Measurements from ENCODE around the gene UBE2F. TPM values are rescaled to one million over a fixed set of nuclear protein-coding genes. Genes with fewer than 3 reads are reported as not detected.
"Not testable (repeated sequence)": the region's sequence is repeated elsewhere in the genome, so short reads cannot be mapped to it uniquely, and the experiment has no call there.

Gene UBE2F
- total RNA-seq, 4 donors from 2014 or later: 67.3 to 97.3 (median 81.2) TPM

DNA sequence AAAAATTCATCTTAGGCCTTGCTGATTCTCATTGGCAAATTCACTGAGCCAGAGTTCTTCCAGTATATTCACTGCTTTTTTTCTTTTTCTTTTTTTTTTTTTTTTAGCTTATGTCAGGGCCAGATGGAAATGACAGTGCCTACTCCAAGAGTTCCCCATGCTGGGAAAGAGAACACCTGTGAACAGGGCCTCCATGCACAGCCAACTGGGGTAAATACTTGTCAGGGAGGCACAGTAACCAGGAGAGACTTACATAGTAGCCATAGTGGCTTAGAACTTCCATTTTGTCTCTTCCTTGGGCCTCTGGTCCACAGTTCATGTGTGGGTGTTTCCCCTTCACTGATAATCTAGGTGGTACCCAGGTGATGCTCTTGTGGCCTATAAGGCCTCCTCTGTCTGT lies 78.8 kb downstream of the UBE2F start:
- Histone ChIP-seq H3K27me3 (no peaks in the 10 kb centered on the region), H3K9me3 (no peaks in the 10 kb centered on the region), H3K27ac (no peak overlapping the region), H3K36me3 (peaks cover 0 to 45% of the 10 kb centered on the region in 2 donors), H3K4me1 (no peaks in the 10 kb centered on the region), H3K4me3 (no peak overlapping the region)
- in situ Hi-C loops (cut with MboI; ENCODE audit: low sequenced_read_pairs in 4 of 4): no loop called here
- no peak for ATAC-seq
- intact Hi-C loops (cut with DNase I; ENCODE audit: low total_unique reads): no loop called here
- no peak for DNase-seq
- TF ChIP-seq, protein P1, sequence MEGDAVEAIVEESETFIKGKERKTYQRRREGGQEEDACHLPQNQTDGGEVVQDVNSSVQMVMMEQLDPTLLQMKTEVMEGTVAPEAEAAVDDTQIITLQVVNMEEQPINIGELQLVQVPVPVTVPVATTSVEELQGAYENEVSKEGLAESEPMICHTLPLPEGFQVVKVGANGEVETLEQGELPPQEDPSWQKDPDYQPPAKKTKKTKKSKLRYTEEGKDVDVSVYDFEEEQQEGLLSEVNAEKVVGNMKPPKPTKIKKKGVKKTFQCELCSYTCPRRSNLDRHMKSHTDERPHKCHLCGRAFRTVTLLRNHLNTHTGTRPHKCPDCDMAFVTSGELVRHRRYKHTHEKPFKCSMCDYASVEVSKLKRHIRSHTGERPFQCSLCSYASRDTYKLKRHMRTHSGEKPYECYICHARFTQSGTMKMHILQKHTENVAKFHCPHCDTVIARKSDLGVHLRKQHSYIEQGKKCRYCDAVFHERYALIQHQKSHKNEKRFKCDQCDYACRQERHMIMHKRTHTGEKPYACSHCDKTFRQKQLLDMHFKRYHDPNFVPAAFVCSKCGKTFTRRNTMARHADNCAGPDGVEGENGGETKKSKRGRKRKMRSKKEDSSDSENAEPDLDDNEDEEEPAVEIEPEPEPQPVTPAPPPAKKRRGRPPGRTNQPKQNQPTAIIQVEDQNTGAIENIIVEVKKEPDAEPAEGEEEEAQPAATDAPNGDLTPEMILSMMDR (IDR thresholded peaks at IDR 0.05 in 4 of 5, conservative IDR thresholded peaks at IDR 0.05 in 1 of 5): no peak
- no peak for TF ChIP-seq POLR2A (IDR thresholded peaks at IDR 0.05)

DNA sequence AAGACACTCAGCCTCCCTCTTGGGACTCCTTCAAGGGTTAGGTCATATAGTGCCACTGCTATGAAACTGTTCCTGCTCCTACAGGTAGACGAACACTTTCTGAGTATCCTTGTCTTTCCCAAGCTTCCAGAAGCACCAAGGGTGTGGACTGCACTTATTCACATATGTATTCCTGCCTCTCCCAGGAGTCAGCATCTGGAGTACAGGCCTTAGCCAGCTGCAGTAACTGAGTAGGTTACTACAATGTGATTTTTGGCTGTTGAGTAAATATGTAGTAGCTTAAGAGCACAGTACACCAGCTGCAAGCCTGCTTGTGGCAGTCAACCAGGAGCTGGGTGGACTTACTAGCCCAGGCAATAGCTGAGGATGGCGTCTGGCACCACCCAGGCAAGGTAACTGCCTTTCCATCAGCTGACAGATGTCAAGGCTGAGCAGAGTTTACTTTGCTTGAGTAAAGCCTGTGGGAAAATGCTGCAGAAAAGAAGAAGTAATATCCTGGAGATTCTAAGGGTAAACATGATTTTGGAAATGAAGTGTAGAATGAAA lies 80.0 kb downstream of the UBE2F start:
- intact Hi-C loops (cut with DNase I; ENCODE audit: low total_unique reads): no loop called here
- DNase-seq: no peak
- H3K4me3 ChIP-seq: no peak overlapping the region
- TF ChIP-seq, protein P1 (IDR thresholded peaks at IDR 0.05 in 4 of 5, conservative IDR thresholded peaks at IDR 0.05 in 1 of 5): no peak
- no peak for TF ChIP-seq POLR2A (IDR thresholded peaks at IDR 0.05)
- H3K27ac ChIP-seq: no peak overlapping the region
- peaks cover 0 to 37% of the 10 kb centered on the region in 2 donors for H3K36me3 ChIP-seq
- no peaks in the 10 kb centered on the region for H3K9me3 ChIP-seq
- H3K27me3 ChIP-seq: no peaks in the 10 kb centered on the region
- in situ Hi-C loops (cut with MboI; ENCODE audit: low sequenced_read_pairs in 4 of 4): no loop called here
- ATAC-seq: no peak
- H3K4me1 ChIP-seq: no peaks in the 10 kb centered on the region

DNA sequence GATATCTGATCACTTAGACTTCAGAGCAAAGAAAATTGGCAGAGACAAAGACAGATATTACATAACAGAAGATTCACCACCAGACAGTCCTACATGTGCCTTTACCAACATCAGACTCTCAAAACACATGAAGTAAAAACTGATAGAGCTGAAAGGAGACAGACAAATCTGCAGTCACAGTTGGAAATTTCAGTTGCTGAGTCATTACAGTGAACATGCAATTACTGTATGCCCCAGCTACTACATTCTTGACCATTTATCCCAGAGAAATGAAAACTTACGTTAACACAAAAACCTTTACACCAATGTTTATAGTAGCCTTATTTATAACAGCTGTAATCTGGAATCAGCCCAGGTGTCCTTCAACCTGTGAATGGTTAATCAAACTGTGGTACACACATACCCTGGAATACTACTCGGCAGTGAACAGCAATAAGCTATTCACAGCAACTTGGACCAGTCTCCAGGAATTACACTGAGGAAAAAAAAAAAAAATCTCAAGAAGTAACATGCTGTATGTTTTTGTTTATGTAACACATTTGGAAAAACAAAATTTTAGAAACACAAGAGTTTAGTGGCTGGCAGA lies 86.5 kb downstream of the UBE2F start:
- TF ChIP-seq POLR2A (IDR thresholded peaks at IDR 0.05): no peak
- TF ChIP-seq, protein P1 (IDR thresholded peaks at IDR 0.05 in 4 of 5, conservative IDR thresholded peaks at IDR 0.05 in 1 of 5): no peak
- Histone ChIP-seq H3K36me3 (no peaks in the 10 kb centered on the region), H3K9me3 (no peaks in the 10 kb centered on the region), H3K27me3 (no peaks in the 10 kb centered on the region), H3K4me1 (no peaks in the 10 kb centered on the region), H3K27ac (no peak overlapping the region), H3K4me3 (no peak overlapping the region)
- in situ Hi-C loops (cut with MboI; ENCODE audit: low sequenced_read_pairs in 4 of 4) (no loop called here), intact Hi-C loops (cut with DNase I; ENCODE audit: low total_unique reads) (no loop called here)
- no peak for ATAC-seq
- no peak for DNase-seq

GRCh38 chr2:238055841-238056240 lies 89.0 kb downstream of the UBE2F start:
- ATAC-seq (no peak), DNase-seq (no peak)
- no peaks in the 10 kb centered on the region for H3K9me3 ChIP-seq
- intact Hi-C loops (cut with DNase I; ENCODE audit: low total_unique reads): no loop called here
- no peak overlapping the region for H3K27ac ChIP-seq
- no peaks in the 10 kb centered on the region for H3K36me3 ChIP-seq
- no peaks in the 10 kb centered on the region for H3K27me3 ChIP-seq
- H3K4me3 ChIP-seq: no peak overlapping the region
- TF ChIP-seq, protein P1 (IDR thresholded peaks at IDR 0.05 in 4 of 5, conservative IDR thresholded peaks at IDR 0.05 in 1 of 5): no peak
- no peak for TF ChIP-seq POLR2A (IDR thresholded peaks at IDR 0.05)
- H3K4me1 ChIP-seq: peaks cover 5 to 14% of the 10 kb centered on the region in 2 donors
- in situ Hi-C loops (cut with MboI; ENCODE audit: low sequenced_read_pairs in 4 of 4): no loop called here

GRCh38 chr2:238057696-238058575 lies 91.1 kb downstream of the UBE2F start:
- H3K27me3 ChIP-seq; intact Hi-C loops (cut with DNase I; ENCODE audit: low total_unique reads); in situ Hi-C loops (cut with MboI; ENCODE audit: low sequenced_read_pairs in 4 of 4); DNase-seq; H3K9me3 ChIP-seq; H3K36me3 ChIP-seq; H3K4me3 ChIP-seq; H3K27ac ChIP-seq; ATAC-seq: not testable (repeated sequence)
- peaks cover 13 to 26% of the 10 kb centered on the region in 2 donors for H3K4me1 ChIP-seq
